ENCODE measurements around the gene ST3GAL3. TPM values are rescaled to one million over a fixed set of nuclear protein-coding genes. Genes with fewer than 3 reads are reported as not detected.

The ST3GAL3 gene
- total and polyA plus RNA-seq, 2 of the 13 experiments (the other 11 are each of a cell fraction or from before 2014, with no cell fraction given): 5.1 to 8.1 TPM

DNA sequence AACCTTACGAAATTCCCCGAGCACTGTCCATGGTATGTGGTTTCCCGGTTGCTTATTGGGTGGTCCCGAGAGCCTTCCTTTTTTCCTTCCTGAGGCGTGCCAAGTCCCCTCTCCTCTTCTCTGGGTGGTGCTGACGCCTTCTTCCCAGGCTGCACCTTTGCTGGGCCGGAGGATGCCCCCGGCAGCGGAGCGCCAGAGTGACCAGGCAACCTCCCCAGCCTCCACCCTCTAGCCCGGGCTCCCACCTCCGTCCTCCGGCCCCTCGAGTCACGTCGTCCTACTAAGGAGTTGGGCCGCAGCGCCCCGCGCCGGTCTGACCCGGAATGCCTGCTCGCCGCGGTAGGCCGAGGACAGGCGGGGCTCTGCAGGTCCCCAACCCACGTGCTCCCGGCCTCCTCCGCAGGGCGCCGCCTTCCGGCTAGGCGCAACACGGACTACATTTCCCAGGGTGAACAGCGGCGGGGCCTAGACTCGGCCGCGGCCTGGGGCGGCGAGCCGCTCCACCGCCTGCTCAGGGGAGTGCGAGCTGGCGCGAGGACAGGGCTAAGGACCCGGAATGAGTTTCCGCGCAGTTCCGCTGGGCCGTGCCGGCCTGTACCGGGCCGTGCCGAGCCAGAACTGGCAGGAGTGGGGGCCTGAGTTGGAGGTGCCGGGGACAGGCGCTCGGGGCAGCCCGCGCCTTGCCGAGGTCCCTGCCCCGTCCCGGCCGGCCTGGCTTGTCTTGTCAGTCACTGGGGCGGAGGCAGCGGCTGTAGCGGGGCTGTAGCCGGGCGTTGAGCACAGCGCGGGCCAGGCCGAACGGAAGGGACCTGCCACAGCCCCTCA is 239.1 kb downstream of the ST3GAL3 start, which contains the start of gene IPO13 (continued):
- TF ChIP-seq GPN1 (CRISPR knock-in tag; IDR thresholded peaks at IDR 0.05; ENCODE audit: borderline replicate concordance) (no peak), BRCA1 (CRISPR knock-in tag; IDR thresholded peaks at IDR 0.05) (no peak), ZFAT (CRISPR knock-in tag; conservative IDR thresholded peaks at IDR 0.05) (no peak), ZSCAN25 (CRISPR knock-in tag; IDR thresholded peaks at IDR 0.05) (0 out of 2 replicates have a peak, but pooled peaks have one; percentile 29), ZNF850 (CRISPR knock-in tag; conservative IDR thresholded peaks at IDR 0.05) (no peak), HNRNPL (IDR thresholded peaks at IDR 0.05; ENCODE audit: low read depth, low read length) (0 out of 2 replicates have a peak, but pooled peaks have one; percentile 52), PAF1 (CRISPR knock-in tag; IDR thresholded peaks at IDR 0.05) (no peak), CAMTA2 (CRISPR knock-in tag; IDR thresholded peaks at IDR 0.05; ENCODE audit: borderline replicate concordance) (peak; percentile 4; the same call in 1 of the 2 replicates), ZNF775 (CRISPR knock-in tag; IDR thresholded peaks at IDR 0.05; ENCODE audit: borderline replicate concordance) (no peak), ZBTB8A (CRISPR knock-in tag; IDR thresholded peaks at IDR 0.05; ENCODE audit: borderline replicate concordance, low read depth) (peak; percentile 78; the same call in 1 of the 2 replicates), ZNF256 (CRISPR knock-in tag; conservative IDR thresholded peaks at IDR 0.05) (no peak), ZNF616 (CRISPR knock-in tag; IDR thresholded peaks at IDR 0.05; ENCODE audit: low read depth) (peak; percentile 70; the same call in 1 of the 2 replicates), GFI1 (CRISPR knock-in tag; IDR thresholded peaks at IDR 0.05; ENCODE audit: borderline replicate concordance) (peak; percentile 66; the same call in 1 of the 2 replicates), MYNN (CRISPR knock-in tag; IDR thresholded peaks at IDR 0.05; ENCODE audit: low read depth) (no peak), ZMYM4 (CRISPR knock-in tag; IDR thresholded peaks at IDR 0.05) (no peak; the same call in 1 of the 2 replicates), SRSF9 (IDR thresholded peaks at IDR 0.05; ENCODE audit: borderline replicate concordance, insufficient read depth, low read depth, low read length, poor library complexity, severe bottlenecking) (no peak), SRF (IDR thresholded peaks at IDR 0.05; ENCODE audit: low read depth, low read length) (no peak), NR2C2 (CRISPR knock-in tag; IDR thresholded peaks at IDR 0.05; ENCODE audit: borderline replicate concordance) (peak; percentile 93), ZNF652 (CRISPR knock-in tag; IDR thresholded peaks at IDR 0.05; ENCODE audit: borderline replicate concordance, low read depth) (no peak)
- TF ChIP-seq, protein P1, sequence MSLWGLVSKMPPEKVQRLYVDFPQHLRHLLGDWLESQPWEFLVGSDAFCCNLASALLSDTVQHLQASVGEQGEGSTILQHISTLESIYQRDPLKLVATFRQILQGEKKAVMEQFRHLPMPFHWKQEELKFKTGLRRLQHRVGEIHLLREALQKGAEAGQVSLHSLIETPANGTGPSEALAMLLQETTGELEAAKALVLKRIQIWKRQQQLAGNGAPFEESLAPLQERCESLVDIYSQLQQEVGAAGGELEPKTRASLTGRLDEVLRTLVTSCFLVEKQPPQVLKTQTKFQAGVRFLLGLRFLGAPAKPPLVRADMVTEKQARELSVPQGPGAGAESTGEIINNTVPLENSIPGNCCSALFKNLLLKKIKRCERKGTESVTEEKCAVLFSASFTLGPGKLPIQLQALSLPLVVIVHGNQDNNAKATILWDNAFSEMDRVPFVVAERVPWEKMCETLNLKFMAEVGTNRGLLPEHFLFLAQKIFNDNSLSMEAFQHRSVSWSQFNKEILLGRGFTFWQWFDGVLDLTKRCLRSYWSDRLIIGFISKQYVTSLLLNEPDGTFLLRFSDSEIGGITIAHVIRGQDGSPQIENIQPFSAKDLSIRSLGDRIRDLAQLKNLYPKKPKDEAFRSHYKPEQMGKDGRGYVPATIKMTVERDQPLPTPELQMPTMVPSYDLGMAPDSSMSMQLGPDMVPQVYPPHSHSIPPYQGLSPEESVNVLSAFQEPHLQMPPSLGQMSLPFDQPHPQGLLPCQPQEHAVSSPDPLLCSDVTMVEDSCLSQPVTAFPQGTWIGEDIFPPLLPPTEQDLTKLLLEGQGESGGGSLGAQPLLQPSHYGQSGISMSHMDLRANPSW (CRISPR knock-in tag; IDR thresholded peaks at IDR 0.05; ENCODE audit: borderline replicate concordance): peak; percentile 91; the same call in 1 of the 2 replicates
- TF ChIP-seq, protein P2, sequence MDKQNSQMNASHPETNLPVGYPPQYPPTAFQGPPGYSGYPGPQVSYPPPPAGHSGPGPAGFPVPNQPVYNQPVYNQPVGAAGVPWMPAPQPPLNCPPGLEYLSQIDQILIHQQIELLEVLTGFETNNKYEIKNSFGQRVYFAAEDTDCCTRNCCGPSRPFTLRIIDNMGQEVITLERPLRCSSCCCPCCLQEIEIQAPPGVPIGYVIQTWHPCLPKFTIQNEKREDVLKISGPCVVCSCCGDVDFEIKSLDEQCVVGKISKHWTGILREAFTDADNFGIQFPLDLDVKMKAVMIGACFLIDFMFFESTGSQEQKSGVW (CRISPR knock-in tag; IDR thresholded peaks at IDR 0.05; ENCODE audit: borderline replicate concordance): peak; percentile 30; the same call in 1 of the 2 replicates
- TF ChIP-seq, protein P3, sequence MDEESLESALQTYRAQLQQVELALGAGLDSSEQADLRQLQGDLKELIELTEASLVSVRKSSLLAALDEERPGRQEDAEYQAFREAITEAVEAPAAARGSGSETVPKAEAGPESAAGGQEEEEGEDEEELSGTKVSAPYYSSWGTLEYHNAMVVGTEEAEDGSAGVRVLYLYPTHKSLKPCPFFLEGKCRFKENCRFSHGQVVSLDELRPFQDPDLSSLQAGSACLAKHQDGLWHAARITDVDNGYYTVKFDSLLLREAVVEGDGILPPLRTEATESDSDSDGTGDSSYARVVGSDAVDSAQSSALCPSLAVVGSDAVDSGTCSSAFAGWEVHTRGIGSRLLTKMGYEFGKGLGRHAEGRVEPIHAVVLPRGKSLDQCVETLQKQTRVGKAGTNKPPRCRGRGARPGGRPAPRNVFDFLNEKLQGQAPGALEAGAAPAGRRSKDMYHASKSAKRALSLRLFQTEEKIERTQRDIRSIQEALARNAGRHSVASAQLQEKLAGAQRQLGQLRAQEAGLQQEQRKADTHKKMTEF (CRISPR knock-in tag; IDR thresholded peaks at IDR 0.05): peak; percentile 98
- TF ChIP-seq, protein P4, sequence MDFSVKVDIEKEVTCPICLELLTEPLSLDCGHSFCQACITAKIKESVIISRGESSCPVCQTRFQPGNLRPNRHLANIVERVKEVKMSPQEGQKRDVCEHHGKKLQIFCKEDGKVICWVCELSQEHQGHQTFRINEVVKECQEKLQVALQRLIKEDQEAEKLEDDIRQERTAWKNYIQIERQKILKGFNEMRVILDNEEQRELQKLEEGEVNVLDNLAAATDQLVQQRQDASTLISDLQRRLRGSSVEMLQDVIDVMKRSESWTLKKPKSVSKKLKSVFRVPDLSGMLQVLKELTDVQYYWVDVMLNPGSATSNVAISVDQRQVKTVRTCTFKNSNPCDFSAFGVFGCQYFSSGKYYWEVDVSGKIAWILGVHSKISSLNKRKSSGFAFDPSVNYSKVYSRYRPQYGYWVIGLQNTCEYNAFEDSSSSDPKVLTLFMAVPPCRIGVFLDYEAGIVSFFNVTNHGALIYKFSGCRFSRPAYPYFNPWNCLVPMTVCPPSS (IDR thresholded peaks at IDR 0.05): no peak

All from HepG2 (cell line).